Measurements from ENCODE around the gene ST14. TPM values are rescaled to one million over a fixed set of nuclear protein-coding genes. Genes with fewer than 3 reads are reported as not detected.
"Not testable (repeated sequence)": the region's sequence is repeated elsewhere in the genome, so short reads cannot be mapped to it uniquely, and the experiment has no call there.

ST14 gene
- total and polyA plus RNA-seq, 10 of the 15 experiments (the other 5 are each of a cell fraction or from before 2014, with no cell fraction given): 0.02 to 3.9 (median 0.73) TPM; not detected in 2

- TF ChIP-seq, protein P1, sequence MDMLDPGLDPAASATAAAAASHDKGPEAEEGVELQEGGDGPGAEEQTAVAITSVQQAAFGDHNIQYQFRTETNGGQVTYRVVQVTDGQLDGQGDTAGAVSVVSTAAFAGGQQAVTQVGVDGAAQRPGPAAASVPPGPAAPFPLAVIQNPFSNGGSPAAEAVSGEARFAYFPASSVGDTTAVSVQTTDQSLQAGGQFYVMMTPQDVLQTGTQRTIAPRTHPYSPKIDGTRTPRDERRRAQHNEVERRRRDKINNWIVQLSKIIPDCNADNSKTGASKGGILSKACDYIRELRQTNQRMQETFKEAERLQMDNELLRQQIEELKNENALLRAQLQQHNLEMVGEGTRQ (IDR thresholded peaks at IDR 0.05; ENCODE audit: borderline replicate concordance, low read depth, low read length): no peak
- no peak for TF ChIP-seq ZNF274 (IDR thresholded peaks at IDR 0.05; ENCODE audit: insufficient read depth, insufficient read length)
- TF ChIP-seq MXI1 (IDR thresholded peaks at IDR 0.05; ENCODE audit: low read depth, low read length): no peak
- no peak for TF ChIP-seq HDAC2 (IDR thresholded peaks at IDR 0.05)
- TF ChIP-seq, protein P2, sequence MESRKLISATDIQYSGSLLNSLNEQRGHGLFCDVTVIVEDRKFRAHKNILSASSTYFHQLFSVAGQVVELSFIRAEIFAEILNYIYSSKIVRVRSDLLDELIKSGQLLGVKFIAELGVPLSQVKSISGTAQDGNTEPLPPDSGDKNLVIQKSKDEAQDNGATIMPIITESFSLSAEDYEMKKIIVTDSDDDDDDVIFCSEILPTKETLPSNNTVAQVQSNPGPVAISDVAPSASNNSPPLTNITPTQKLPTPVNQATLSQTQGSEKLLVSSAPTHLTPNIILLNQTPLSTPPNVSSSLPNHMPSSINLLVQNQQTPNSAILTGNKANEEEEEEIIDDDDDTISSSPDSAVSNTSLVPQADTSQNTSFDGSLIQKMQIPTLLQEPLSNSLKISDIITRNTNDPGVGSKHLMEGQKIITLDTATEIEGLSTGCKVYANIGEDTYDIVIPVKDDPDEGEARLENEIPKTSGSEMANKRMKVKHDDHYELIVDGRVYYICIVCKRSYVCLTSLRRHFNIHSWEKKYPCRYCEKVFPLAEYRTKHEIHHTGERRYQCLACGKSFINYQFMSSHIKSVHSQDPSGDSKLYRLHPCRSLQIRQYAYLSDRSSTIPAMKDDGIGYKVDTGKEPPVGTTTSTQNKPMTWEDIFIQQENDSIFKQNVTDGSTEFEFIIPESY (IDR thresholded peaks at IDR 0.05): no peak
- TF ChIP-seq SREBF1 (IDR thresholded peaks at IDR 0.05; ENCODE audit: low read length): no peak
- no peak for TF ChIP-seq ZNF384 (IDR thresholded peaks at IDR 0.05; ENCODE audit: borderline replicate concordance, low read depth, low read length)
- TF ChIP-seq ZNF217 (IDR thresholded peaks at IDR 0.05): no peak
- no peak for TF ChIP-seq RBBP5 (conservative IDR thresholded peaks at IDR 0.05)
- no peak for TF ChIP-seq MTA3 (IDR thresholded peaks at IDR 0.05; ENCODE audit: borderline replicate concordance, low read length)
These were observed 33.3 kb downstream of the ST14 start (continued) for GRCh38 chr11:130192845-130193267.

- H3K4me2 ChIP-seq (ENCODE audit: control insufficient read depth, insufficient read depth); H3K79me2 ChIP-seq (ENCODE audit: control insufficient read depth, insufficient read depth, low read length); H3K9ac ChIP-seq (ENCODE audit: control insufficient read depth, insufficient read depth, low read length); H3K27me3 ChIP-seq (replicated peaks in 1 of 2; ENCODE audit: control insufficient read depth in 2 of 2, insufficient read depth in 2 of 2, low read length in 1 of 2); H3K9me3 ChIP-seq (replicated peaks; ENCODE audit: control insufficient read depth, insufficient read depth, low read length); H2AFZ ChIP-seq (ENCODE audit: control insufficient read depth, low read depth, low read length); CTCF ChIA-PET; in situ Hi-C loops (cut with MboI); FAIRE-seq; intact Hi-C loops (cut with micrococcal nuclease; ENCODE audit: unreplicated experiment); DNase-seq (ENCODE audit: low read depth, low spot score); H3K4me3 ChIP-seq; H3K4me1 ChIP-seq (ENCODE audit: control insufficient read depth, insufficient read depth, low read length); ATAC-seq; H4K20me1 ChIP-seq (ENCODE audit: control insufficient read depth, insufficient read depth); H3K27ac ChIP-seq (ENCODE audit: control insufficient read depth, insufficient read depth); RAD21 ChIA-PET (ENCODE audit: unreplicated experiment); BruUV-seq (replicated peaks); H3K36me3 ChIP-seq (ENCODE audit: control insufficient read depth in 2 of 2, insufficient read depth in 2 of 2, low read length in 1 of 2): not testable (repeated sequence)
- 84% methylated on average over 11 of the region's 14 CpGs for WGBS (ENCODE audit: insufficient coverage, insufficient replicate concordance, low lambda C conversion rate, missing lambda C conversion rate)
- ChIA-PET POLR2A (interaction anchor here (0.7 kb wide), 1 partner anchor 77 kb away, joined by 3 read pairs; no protein-coding TSS in a partner anchor), SMC1A (ENCODE audit: uncharacterized antibody, unreplicated experiment) (interaction anchor here (0.7 kb wide), 1 partner anchor 10 kb away, joined by 3 read pairs; no protein-coding TSS in a partner anchor)
These were observed 34.0 kb downstream of the ST14 start for GRCh38 chr11:130193551-130193950.

All from GM12878 (cell line).